Testis (tissue), 3 donors: ENCODE data around the gene ZNF280B. TPM values are rescaled to one million over a fixed set of nuclear protein-coding genes. Genes with fewer than 3 reads are reported as not detected.

Source experiments
- DNase-seq: peaks from one replicate; pipeline ENCODE4 v3.0.0-alpha.2; 2019
- H3K27ac ChIP-seq, 2 donors: fragments of 200-600 bp; sonication (generic); one replicate each; pipeline ENCODE4 v1.5.1; 2019
- H3K27me3 ChIP-seq: fragments of 200-600 bp; sonication (generic); one replicate; pipeline ENCODE4 v1.5.1; 2019
- H3K36me3 ChIP-seq: fragments of 200-600 bp; sonication (generic); one replicate; pipeline ENCODE4 v1.5.1; 2017; ENCODE audit warnings: low read depth; ENCODE audit errors: missing control alignments
- H3K4me1 ChIP-seq: fragments of 200-600 bp; sonication (generic); one replicate; pipeline ENCODE4 v1.5.1; 2019
- H3K4me3 ChIP-seq, 2 donors: fragments of 200-600 bp; sonication (generic); one replicate each; pipeline ENCODE4 v1.5.1; 2017 to 2019
- H3K9me3 ChIP-seq: fragments of 200-600 bp; sonication (generic); one replicate; pipeline ENCODE4 v1.5.1; 2017
- CTCF ChIP-seq, 3 experiments: fragments of 450-650 bp in 2 of 3; fragments of 200-600 bp in 1 of 3; sonication (generic) in 1 of 3; IDR thresholded peaks; one replicate each; pipeline ENCODE4 v1.5.1; 2016 to 2019; ENCODE audit warnings: antibody characterized with exemption in 3 of 3, mild to moderate bottlenecking in 2 of 3, moderate library complexity in 1 of 3
- POLR2A ChIP-seq: fragments of 450-650 bp; IDR thresholded peaks from one replicate; pipeline ENCODE4 v1.6.1; 2017; ENCODE audit warnings: antibody characterized with exemption, mild to moderate bottlenecking, moderate library complexity
- whole genome bisulfite sequencing, 2 donors: methylation state at CpG; one replicate each; pipeline ENCODE4 v1.1.5; 2018; 5-methylcytosine and 5-hydroxymethylcytosine counted together
- intact Hi-C: fragments of 100-400 bp; cut with DNase I; formaldehyde crosslinking; loops from one replicate; pipeline ENCODE4 v1.15.1; 2023; ENCODE audit warnings: low total_unique reads
- polyA plus RNA-seq: library from polyadenylated mRNA; stranded (reverse); fragments of 350-450 nt; fragmentation: Illumina TruSeq; extraction: RNeasy Lipid Tissue Mini Kit (QIAGEN cat#74804); gene quantifications from one replicate; pipeline ENCODE4 v1.2.3, GENCODE V29; 2014; ENCODE audit warnings: low read depth, low replicate concordance; ENCODE audit not compliant: insufficient read depth
- total RNA-seq, 2 donors: library from RNA; depleted of rRNA; stranded (reverse); fragments of >200 nt; gene quantifications; one replicate each; pipeline ENCODE4 v1.2.3, GENCODE V29; 2016

ZNF280B gene
- total and polyA plus RNA-seq, 3 donors from 2014 or later: 22.8 to 73.3 (median 51.2) TPM

- H3K36me3 ChIP-seq: no peaks in the 10 kb centered on the region
- H3K4me1 ChIP-seq: no peaks in the 10 kb centered on the region
- intact Hi-C loops: no loop called here
- TF ChIP-seq CTCF (IDR thresholded peaks at IDR 0.05) (no peak), POLR2A (no peak)
- no peaks in the 10 kb centered on the region for H3K9me3 ChIP-seq
- DNase-seq: no peak
- H3K27me3 ChIP-seq: no peaks in the 10 kb centered on the region
- WGBS, 2 donors: 83% methylated on average over 7 of the region's 7 CpGs
- no peak overlapping the region for H3K27ac ChIP-seq
- H3K4me3 ChIP-seq: no peak overlapping the region
Measured at GRCh38 chr22:22465094-22465602, 43.4 kb downstream of the ZNF280B start.

- DNase-seq: no peak
- Histone ChIP-seq H3K27me3 (no peaks in the 10 kb centered on the region), H3K36me3 (no peaks in the 10 kb centered on the region), H3K9me3 (no peaks in the 10 kb centered on the region), H3K4me3 (no peak overlapping the region), H3K27ac (no peak overlapping the region), H3K4me1 (no peaks in the 10 kb centered on the region)
- TF ChIP-seq CTCF (IDR thresholded peaks at IDR 0.05): no peak
- no peak for TF ChIP-seq POLR2A
- intact Hi-C loops: no loop called here
- 67 to 70% methylated on average over 11 of the region's 11 CpGs for WGBS, 2 donors
Measured at GRCh38 chr22:22464541-22465054, 43.9 kb downstream of the ZNF280B start.

DNA sequence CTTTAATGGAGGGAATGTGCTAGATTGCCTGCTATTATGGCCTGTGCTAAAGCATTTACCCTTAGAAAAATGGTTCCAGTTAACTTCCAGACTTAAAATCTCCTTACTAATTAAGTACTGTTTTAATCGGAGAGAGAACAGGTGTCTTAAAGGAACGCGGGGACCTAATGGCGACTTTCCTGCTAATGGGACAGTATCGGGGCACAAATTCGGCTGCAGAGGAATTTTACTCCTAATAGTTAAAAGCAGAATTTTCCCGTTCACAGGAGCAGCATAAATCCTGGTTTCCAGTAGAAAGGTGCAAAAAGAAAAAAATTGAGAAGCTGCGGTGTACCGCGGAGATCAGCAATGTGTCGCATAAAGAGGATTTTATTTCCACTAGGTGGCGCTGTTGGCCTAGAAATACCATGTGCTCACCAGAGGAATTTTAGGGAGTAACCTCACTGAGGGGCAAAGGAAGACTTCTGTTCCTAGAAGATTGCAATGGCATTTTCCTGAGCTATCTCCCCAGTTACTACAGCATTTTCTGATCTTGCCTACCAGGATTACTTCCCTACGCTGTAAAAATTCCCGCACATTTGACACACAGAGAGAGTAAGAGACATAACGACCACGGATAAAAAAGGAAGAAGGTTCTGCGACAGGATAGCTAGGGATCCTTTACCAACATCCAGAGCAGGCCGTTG lies 44.5 kb downstream of the ZNF280B start:
- TF ChIP-seq POLR2A: no peak
- peak; percentile 91 to 96 (median 92) for TF ChIP-seq CTCF (IDR thresholded peaks at IDR 0.05)
- DNase-seq: peak; percentile 87
- 14 to 21% methylated on average over 18 of the region's 18 CpGs for WGBS, 2 donors
- Histone ChIP-seq H3K27ac (no peak overlapping the region), H3K4me3 (no peak overlapping the region), H3K4me1 (no peaks in the 10 kb centered on the region), H3K36me3 (no peaks in the 10 kb centered on the region), H3K9me3 (no peaks in the 10 kb centered on the region), H3K27me3 (no peaks in the 10 kb centered on the region)
- intact Hi-C loops: no loop called here

DNA sequence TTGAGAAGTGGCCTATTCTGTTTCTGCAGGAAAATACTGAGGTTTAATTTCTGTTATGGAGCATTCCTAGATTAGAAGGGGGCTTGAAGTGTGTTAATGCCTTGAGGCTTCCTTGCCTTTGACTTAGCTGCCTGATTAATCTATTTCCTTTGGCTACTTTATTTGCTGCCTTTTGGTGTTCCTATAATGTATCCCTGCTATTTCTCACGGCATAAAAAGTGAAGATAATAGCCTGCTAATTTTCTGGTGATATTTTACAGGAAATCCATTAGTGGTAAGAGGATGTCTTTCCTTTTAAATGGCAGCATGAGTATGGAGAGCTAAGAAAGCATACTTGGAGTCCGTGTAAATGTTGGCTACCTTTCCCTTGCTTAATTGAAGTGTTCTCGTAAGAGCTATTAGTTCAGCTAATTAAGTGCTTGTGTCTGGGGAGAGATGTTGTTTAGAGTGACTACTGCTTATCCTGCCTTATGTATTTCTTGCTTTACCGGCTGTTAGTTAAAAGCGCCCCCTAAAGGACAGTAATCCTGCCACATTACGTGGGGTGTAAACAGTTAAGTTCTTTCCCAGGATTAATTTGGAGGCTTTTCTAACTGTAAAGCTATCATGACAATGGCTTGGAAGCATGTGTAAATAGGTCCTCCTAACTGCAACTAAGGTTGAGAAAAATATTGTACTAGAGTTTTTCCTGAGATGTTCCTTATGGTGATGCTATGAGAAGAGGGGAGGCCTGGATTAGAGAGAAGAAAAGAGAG lies 45.6 kb downstream of the ZNF280B start:
- TF ChIP-seq CTCF (IDR thresholded peaks at IDR 0.05) (no peak), POLR2A (no peak)
- H3K9me3 ChIP-seq: no peaks in the 10 kb centered on the region
- intact Hi-C loops: no loop called here
- no peaks in the 10 kb centered on the region for H3K27me3 ChIP-seq
- no peaks in the 10 kb centered on the region for H3K36me3 ChIP-seq
- WGBS, 2 donors: 66 to 68% methylated on average over 6 of the region's 6 CpGs
- no peak for DNase-seq
- H3K27ac ChIP-seq: no peak overlapping the region
- no peak overlapping the region for H3K4me3 ChIP-seq
- H3K4me1 ChIP-seq: no peaks in the 10 kb centered on the region
